Liver (tissue), 3 donors: ENCODE measurements around the gene CWC27.

Experiments
- RAD21 ChIP-seq, 2 donors: IDR thresholded peaks; 2 replicates each; pipeline ENCODE4 v1.6.1; 2016; ENCODE audit warnings: antibody characterized with exemption in 2 of 2, mild to moderate bottlenecking in 2 of 2
- RXRA ChIP-seq, 2 donors: IDR thresholded peaks; 2 replicates each; pipeline ENCODE4 v1.6.1; 2017 to 2018; ENCODE audit warnings: antibody characterized with exemption in 2 of 2, mild to moderate bottlenecking in 1 of 2
- TF ChIP-seq, protein P1 (sequence below): fragments of 150-350 bp; IDR thresholded peaks from 2 replicates; pipeline ENCODE4 v1.5.1; 2017; ENCODE audit warnings: improper control_type of control experiment, low read depth, low read length; ENCODE audit not compliant: missing input control
- TF ChIP-seq, protein P2 (sequence below): IDR thresholded peaks from 2 replicates; pipeline ENCODE4 v1.6.1; 2016; ENCODE audit warnings: antibody characterized with exemption
- donor health status: healthy.
- donor health status: healthy.

- TF ChIP-seq, protein P1, sequence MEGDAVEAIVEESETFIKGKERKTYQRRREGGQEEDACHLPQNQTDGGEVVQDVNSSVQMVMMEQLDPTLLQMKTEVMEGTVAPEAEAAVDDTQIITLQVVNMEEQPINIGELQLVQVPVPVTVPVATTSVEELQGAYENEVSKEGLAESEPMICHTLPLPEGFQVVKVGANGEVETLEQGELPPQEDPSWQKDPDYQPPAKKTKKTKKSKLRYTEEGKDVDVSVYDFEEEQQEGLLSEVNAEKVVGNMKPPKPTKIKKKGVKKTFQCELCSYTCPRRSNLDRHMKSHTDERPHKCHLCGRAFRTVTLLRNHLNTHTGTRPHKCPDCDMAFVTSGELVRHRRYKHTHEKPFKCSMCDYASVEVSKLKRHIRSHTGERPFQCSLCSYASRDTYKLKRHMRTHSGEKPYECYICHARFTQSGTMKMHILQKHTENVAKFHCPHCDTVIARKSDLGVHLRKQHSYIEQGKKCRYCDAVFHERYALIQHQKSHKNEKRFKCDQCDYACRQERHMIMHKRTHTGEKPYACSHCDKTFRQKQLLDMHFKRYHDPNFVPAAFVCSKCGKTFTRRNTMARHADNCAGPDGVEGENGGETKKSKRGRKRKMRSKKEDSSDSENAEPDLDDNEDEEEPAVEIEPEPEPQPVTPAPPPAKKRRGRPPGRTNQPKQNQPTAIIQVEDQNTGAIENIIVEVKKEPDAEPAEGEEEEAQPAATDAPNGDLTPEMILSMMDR = no peak
- TF ChIP-seq RAD21 (IDR thresholded peaks at IDR 0.05) (no peak), RXRA (IDR thresholded peaks at IDR 0.05) (no peak)
- TF ChIP-seq, protein P2, sequence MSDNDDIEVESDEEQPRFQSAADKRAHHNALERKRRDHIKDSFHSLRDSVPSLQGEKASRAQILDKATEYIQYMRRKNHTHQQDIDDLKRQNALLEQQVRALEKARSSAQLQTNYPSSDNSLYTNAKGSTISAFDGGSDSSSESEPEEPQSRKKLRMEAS = no peak
Observed at GRCh38 chr5:64765804-64766504, 2.8 kb upstream of the CWC27 start.
